Measurements from ENCODE around the gene ENDOV.
"Not testable (repeated sequence)": the region's sequence is repeated elsewhere in the genome, so short reads cannot be mapped to it uniquely, and the experiment has no call there.

- not testable (repeated sequence) for TF ChIP-seq CTCF, POLR2A (IDR thresholded peaks at IDR 0.05)
Observed at GRCh38 chr17:80407917-80408316, 7.0 kb upstream of the ENDOV start.

Measured in ovary (tissue), 3 donors.